Osteoblast (primary cell): ENCODE results near the gene AIFM2. TPM values are rescaled to one million over a fixed set of nuclear protein-coding genes. Genes with fewer than 3 reads are reported as not detected.

Experiments
- DNase-seq: peaks from one replicate; pipeline ENCODE4 v3.0.0; 2011; ENCODE audit warnings: low spot score, mixed read lengths; ENCODE audit not compliant: insufficient read length; ENCODE audit errors: missing footprints
- H2AFZ ChIP-seq: 2 replicates; pipeline ENCODE4 v1.6.0; 2011; ENCODE audit warnings: mild to moderate bottlenecking, low read length
- H3K27ac ChIP-seq: 2 replicates; pipeline ENCODE4 v1.5.1; 2011; ENCODE audit warnings: mild to moderate bottlenecking, low read depth, low read length, moderate library complexity
- H3K27me3 ChIP-seq: 2 replicates; pipeline ENCODE4 v1.6.0; 2012; ENCODE audit warnings: mild to moderate bottlenecking, control low read depth, inconsistent platforms, low read length, moderate library complexity; ENCODE audit not compliant: insufficient read depth
- H3K36me3 ChIP-seq: 2 replicates; pipeline ENCODE4 v1.5.1; 2011; ENCODE audit warnings: mild to moderate bottlenecking, low read length, control low read depth, moderate library complexity; ENCODE audit not compliant: insufficient read depth
- H3K4me1 ChIP-seq: 2 replicates; pipeline ENCODE4 v1.5.1; 2011; ENCODE audit warnings: mild to moderate bottlenecking, low read length, control low read depth, moderate library complexity; ENCODE audit not compliant: insufficient read depth
- H3K4me2 ChIP-seq: 2 replicates; pipeline ENCODE4 v1.6.0; 2011; ENCODE audit warnings: mild to moderate bottlenecking, low read length; ENCODE audit not compliant: insufficient read depth
- H3K4me3 ChIP-seq: fragments of 200-600 bp; sonication (generic); 3 replicates; pipeline ENCODE4 v1.5.1; 2012; ENCODE audit warnings: mild to moderate bottlenecking, low read length, inconsistent platforms; ENCODE audit not compliant: insufficient read depth
- H3K79me2 ChIP-seq: 2 replicates; pipeline ENCODE4 v1.6.0; 2012; ENCODE audit warnings: mild to moderate bottlenecking, low read length, control low read depth, inconsistent platforms; ENCODE audit not compliant: insufficient read depth
- H3K9me3 ChIP-seq: 2 replicates; pipeline ENCODE4 v1.5.1; 2011; ENCODE audit warnings: low read depth, low read length, control low read depth
- H4K20me1 ChIP-seq: 2 replicates; pipeline ENCODE4 v1.6.0; 2012; ENCODE audit warnings: mild to moderate bottlenecking, low read length, control low read depth; ENCODE audit not compliant: insufficient read depth
- total RNA-seq: library from RNA; depleted of rRNA; stranded (reverse); fragments of >200 nt; gene quantifications from 2 replicates; pipeline ENCODE4 v1.2.3, GENCODE V29; 2012
- TF ChIP-seq, protein P1 (sequence below): IDR thresholded peaks from 2 replicates; pipeline ENCODE4 v1.5.1; 2011; ENCODE audit warnings: mild to moderate bottlenecking, low read depth, low read length, moderate library complexity; ENCODE audit errors: extremely low read depth

AIFM2 gene
- total RNA-seq, 1 donor: 14.8 TPM

DNA sequence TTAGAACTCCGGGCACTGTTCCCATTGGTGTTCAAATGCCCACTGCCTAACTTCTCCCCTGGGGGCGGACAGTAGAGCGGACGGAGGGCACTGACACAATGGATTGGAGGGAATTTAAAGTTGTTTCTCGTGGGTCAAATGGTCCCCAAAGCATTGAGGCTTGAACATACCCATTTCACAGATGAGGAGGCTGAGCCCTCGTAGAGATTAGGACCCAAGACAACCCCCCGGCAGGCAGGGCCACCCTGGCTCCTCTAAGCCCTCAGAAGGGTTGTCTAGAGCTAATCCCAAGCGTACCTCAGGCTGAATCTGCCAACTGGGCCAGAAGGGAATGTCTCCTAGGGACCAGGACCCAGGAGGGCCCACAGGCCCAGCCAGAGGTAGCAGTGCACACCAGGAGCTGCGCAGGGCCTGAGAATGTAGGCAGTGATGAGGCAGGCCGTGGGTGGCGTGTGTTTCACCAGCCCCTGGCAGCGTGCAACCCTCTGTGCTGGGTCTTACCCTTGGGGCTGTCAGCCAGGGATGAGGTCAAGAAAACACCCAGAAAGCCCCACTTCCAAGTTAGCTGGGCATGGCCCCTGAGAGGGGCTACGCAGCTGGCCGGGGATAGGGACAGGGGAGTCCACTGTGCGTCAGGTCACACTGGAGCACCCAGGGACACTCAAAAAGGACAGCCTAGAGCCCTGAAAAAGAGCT, 5.8 kb downstream of the AIFM2 start:
- no peak overlapping the region for H2AFZ ChIP-seq
- no peaks in the 10 kb centered on the region for H3K9me3 ChIP-seq
- H3K79me2 ChIP-seq: peaks cover 16% of the 10 kb centered on the region
- H3K36me3 ChIP-seq: no peaks in the 10 kb centered on the region
- no peak for DNase-seq
- no peaks in the 10 kb centered on the region for H3K27me3 ChIP-seq
- no peak overlapping the region for H3K27ac ChIP-seq
- TF ChIP-seq, protein P1, sequence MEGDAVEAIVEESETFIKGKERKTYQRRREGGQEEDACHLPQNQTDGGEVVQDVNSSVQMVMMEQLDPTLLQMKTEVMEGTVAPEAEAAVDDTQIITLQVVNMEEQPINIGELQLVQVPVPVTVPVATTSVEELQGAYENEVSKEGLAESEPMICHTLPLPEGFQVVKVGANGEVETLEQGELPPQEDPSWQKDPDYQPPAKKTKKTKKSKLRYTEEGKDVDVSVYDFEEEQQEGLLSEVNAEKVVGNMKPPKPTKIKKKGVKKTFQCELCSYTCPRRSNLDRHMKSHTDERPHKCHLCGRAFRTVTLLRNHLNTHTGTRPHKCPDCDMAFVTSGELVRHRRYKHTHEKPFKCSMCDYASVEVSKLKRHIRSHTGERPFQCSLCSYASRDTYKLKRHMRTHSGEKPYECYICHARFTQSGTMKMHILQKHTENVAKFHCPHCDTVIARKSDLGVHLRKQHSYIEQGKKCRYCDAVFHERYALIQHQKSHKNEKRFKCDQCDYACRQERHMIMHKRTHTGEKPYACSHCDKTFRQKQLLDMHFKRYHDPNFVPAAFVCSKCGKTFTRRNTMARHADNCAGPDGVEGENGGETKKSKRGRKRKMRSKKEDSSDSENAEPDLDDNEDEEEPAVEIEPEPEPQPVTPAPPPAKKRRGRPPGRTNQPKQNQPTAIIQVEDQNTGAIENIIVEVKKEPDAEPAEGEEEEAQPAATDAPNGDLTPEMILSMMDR: no peak
- H3K4me1 ChIP-seq: peaks cover 15% of the 10 kb centered on the region
- H4K20me1 ChIP-seq: peaks cover 5% of the 10 kb centered on the region
- no peak overlapping the region for H3K4me2 ChIP-seq
- H3K4me3 ChIP-seq: no peak overlapping the region

DNA sequence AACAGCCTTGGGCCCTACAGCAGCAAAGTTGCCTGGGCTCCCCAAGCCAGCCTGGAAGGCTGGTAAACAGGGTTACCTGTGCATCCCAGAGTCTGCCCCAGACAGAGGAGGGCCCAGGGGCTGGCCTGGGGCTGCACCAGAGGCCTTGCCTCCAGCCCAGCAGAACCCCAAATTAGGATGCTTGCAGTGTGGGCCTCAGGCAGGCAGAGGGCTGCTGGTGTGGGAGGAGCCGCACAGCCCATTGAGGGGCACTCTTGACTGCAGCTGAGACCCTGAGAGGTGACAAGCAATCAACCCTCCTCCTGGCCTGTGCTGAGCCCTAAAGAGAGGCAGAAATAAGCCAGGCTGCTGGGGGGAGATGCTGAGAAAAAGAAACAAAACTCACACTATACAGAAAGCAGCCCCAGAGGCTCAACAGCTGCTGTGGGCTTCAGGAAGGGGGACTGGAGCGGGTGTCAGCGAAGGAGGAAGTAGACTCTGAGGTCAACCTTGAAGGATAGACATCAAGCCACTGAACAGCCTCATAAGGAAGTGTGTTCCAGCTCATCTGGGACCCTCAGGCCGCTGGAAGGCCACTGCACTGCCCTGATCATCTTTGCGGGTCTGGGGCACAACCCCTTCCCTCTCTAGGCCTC, 6.6 kb downstream of the AIFM2 start:
- Histone ChIP-seq H3K4me2 (no peak overlapping the region), H2AFZ (no peak overlapping the region), H3K27ac (no peak overlapping the region), H3K79me2 (peaks cover 8% of the 10 kb centered on the region), H3K27me3 (no peaks in the 10 kb centered on the region), H4K20me1 (peaks cover 5% of the 10 kb centered on the region), H3K4me1 (peaks cover 7% of the 10 kb centered on the region), H3K4me3 (no peak overlapping the region), H3K36me3 (peaks cover 2% of the 10 kb centered on the region), H3K9me3 (no peaks in the 10 kb centered on the region)
- TF ChIP-seq, protein P1: no peak
- no peak for DNase-seq

DNA sequence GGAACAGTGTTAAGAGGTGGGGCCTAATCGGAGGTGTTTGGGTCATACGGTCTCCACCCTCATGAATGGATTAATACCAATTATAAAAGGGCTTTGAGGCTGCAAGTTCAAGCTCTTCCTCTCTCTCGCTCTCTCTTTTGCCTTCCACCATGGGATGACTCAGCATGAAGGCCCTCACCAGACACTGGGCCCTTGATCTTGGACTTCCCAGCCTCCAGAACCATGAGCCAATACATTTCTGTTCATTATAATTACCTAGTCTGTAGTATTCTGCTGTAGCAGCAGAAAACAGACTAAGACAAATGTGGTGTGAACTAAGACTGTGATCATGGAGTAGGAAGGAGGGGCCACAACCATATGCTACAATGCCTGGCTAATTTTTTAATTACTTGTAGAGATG, 7.7 kb downstream of the AIFM2 start:
- Histone ChIP-seq H3K4me3 (no peak overlapping the region), H3K27me3 (no peaks in the 10 kb centered on the region), H3K79me2 (peaks cover 5% of the 10 kb centered on the region), H3K27ac (no peak overlapping the region), H3K4me2 (no peak overlapping the region), H4K20me1 (peaks cover 5% of the 10 kb centered on the region), H3K36me3 (peaks cover 2% of the 10 kb centered on the region), H2AFZ (no peak overlapping the region), H3K4me1 (no peaks in the 10 kb centered on the region), H3K9me3 (no peaks in the 10 kb centered on the region)
- TF ChIP-seq, protein P1: no peak
- DNase-seq: no peak

DNA sequence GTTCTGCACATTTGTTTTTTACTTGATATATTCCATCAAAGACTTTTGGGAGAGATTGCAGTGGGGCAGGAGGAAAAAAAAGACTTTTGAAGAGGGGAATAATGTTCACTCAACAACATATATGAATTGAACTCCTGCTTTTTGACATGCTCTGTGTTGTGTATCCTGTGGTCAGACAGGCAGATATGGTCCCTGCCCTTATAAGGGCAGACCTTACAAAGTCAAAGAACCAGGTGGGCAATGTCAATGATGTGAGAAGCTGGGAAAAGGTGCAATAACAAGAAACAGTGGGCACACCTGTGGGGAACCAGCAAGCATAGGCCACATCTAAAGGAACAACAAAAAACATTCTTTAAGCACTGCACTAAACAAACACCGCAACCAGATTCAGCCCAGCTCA, 8.2 kb downstream of the AIFM2 start:
- Histone ChIP-seq H3K4me3 (no peak overlapping the region), H4K20me1 (peaks cover 5% of the 10 kb centered on the region), H3K4me1 (no peaks in the 10 kb centered on the region), H3K79me2 (peaks cover 5% of the 10 kb centered on the region), H3K4me2 (no peak overlapping the region), H2AFZ (no peak overlapping the region), H3K9me3 (no peaks in the 10 kb centered on the region), H3K27ac (no peak overlapping the region), H3K27me3 (no peaks in the 10 kb centered on the region), H3K36me3 (peaks cover 4% of the 10 kb centered on the region)
- TF ChIP-seq, protein P1: no peak
- no peak for DNase-seq
